HepG2 (cell line): ENCODE measurements around the gene MAN1C1.

Experiments used
- DNMT1 ChIP-seq: sonication (generic); formaldehyde crosslinking; IDR thresholded peaks from 2 replicates; pipeline ENCODE4 v1.5.1; 2020; ENCODE audit warnings: mild to moderate bottlenecking, missing genetic modification reagents
- EHMT2 ChIP-seq: fragments of 200-600 bp; sonication (generic); IDR thresholded peaks from 2 replicates; pipeline ENCODE4 v1.7.0; 2017; ENCODE audit warnings: antibody characterized with exemption, low read depth, low read length, borderline replicate concordance
- EP300 ChIP-seq, 3 experiments: sonication (generic) in 1 of 3; formaldehyde crosslinking in 1 of 3; IDR thresholded peaks; 2 replicates each; pipeline versions ENCODE4 v1.5.1 to v1.6.1; 2011 to 2020; ENCODE audit warnings: low read depth in 2 of 3, low read length in 2 of 3, borderline replicate concordance in 1 of 3, improper control_type of control experiment in 1 of 3, mild to moderate bottlenecking in 1 of 3, missing genetic modification reagents in 1 of 3, moderate library complexity in 1 of 3
- IRF2 ChIP-seq: IDR thresholded peaks from 2 replicates; pipeline ENCODE4 v1.6.1; 2018; ENCODE audit warnings: missing genetic modification reagents, missing compliant biosample characterization
- JARID2 ChIP-seq: sonication (generic); formaldehyde crosslinking; IDR thresholded peaks from 2 replicates; pipeline ENCODE4 v1.8.1; 2023; ENCODE audit warnings: missing genetic modification reagents, inconsistent platforms; ENCODE audit not compliant: insufficient replicate concordance
- JUND ChIP-seq: sonication (generic); formaldehyde crosslinking; IDR thresholded peaks from 2 replicates; pipeline ENCODE4 v1.8.0; 2022; ENCODE audit warnings: mild to moderate bottlenecking, missing genetic modification reagents
- POLR2AphosphoS2 ChIP-seq: IDR thresholded peaks from 2 replicates; pipeline ENCODE4 v1.6.1; 2011; ENCODE audit warnings: low read depth, low read length, improper control_type of control experiment
- SAFB2 ChIP-seq: sonication (generic); formaldehyde crosslinking; IDR thresholded peaks from 2 replicates; pipeline ENCODE4 v1.5.1; 2020; ENCODE audit warnings: missing genetic modification reagents, low read depth, mild to moderate bottlenecking, borderline replicate concordance
- ZNF232 ChIP-seq: sonication (generic); formaldehyde crosslinking; IDR thresholded peaks from 2 replicates; pipeline ENCODE4 v1.4.0; 2020; ENCODE audit warnings: missing genetic modification reagents, borderline replicate concordance

DNA sequence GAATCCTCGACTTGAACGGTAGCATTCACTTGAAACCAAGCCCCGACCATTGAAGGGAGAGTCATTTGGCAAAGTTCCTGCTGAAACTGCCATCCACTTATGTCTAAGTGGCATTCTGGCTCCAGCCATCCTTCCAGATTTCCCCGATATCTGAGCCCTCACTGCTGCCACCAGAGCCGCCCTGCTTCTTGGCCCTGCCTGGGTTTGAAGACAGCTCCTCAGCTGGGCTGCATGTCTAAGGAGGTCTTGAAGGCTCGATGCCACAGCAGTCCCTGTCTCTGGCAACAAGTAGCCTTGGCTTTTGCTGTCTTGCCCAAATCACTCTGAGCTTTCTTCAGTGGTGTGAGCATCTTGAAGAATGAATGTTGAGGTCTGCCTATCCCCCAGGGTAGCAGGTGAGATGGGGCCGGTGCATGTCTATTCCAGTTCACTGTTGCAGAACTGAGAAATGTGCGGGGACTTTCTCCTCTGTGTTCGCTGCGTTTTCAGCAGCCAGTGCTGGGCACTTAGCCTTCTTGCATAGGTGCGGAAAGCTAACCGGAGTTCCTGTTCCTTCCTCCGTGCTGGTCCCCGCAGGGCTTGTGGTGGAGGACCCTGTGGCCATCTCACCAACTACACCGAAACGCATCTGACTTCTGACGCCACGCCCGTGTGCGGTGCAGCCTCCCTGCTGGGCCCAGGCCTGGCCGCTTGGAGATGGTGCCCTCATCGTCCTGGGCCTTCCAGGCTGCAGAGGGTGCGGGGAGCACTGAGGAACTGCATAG, 29.2 kb downstream of the MAN1C1 start:
- TF ChIP-seq EHMT2, result no peak
- TF ChIP-seq EP300 (IDR thresholded peaks at IDR 0.05; ENCODE audit: low read depth in 2 of 2, low read length in 2 of 2), result no peak
- no peak for TF ChIP-seq EP300 (CRISPR knock-in tag; IDR thresholded peaks at IDR 0.05; ENCODE audit: borderline replicate concordance)
- TF ChIP-seq ZNF232 (CRISPR knock-in tag), result no peak
- TF ChIP-seq DNMT1, result no peak
- no peak for TF ChIP-seq JARID2 (CRISPR knock-in tag)
- no peak for TF ChIP-seq IRF2 (CRISPR knock-in tag)
- TF ChIP-seq POLR2AphosphoS2, result no peak
- no peak for TF ChIP-seq SAFB2 (CRISPR knock-in tag)
- no peak for TF ChIP-seq JUND
